ENCODE results near the gene GSTP1.
"Not testable (repeated sequence)": the region's sequence is repeated elsewhere in the genome, so short reads cannot be mapped to it uniquely, and the experiment has no call there.

Gene GSTP1

GRCh38 chr11:67599149-67599548 is 15.5 kb downstream of the GSTP1 start:
- no peak for DNase-seq

GRCh38 chr11:67600324-67601029 is 16.9 kb downstream of the GSTP1 start:
- DNase-seq = no peak

- DNase-seq = no peak
These were observed 17.5 kb downstream of the GSTP1 start for GRCh38 chr11:67601098-67601497.

GRCh38 chr11:67604119-67604518 is 20.5 kb downstream of the GSTP1 start:
- DNase-seq = not testable (repeated sequence)

- DNase-seq = no peak
These were observed 21.2 kb downstream of the GSTP1 start for GRCh38 chr11:67604815-67605214.

GRCh38 chr11:67605231-67606011 is 21.8 kb downstream of the GSTP1 start:
- DNase-seq = peak; percentile 43

- no peak for DNase-seq
These were observed 22.5 kb downstream of the GSTP1 start for GRCh38 chr11:67606093-67606491.

GRCh38 chr11:67606492-67607295 is 23.1 kb downstream of the GSTP1 start, which contains the start of gene NDUFV1:
Gene NDUFV1, plus strand, starts transcription at chr11:67606936. Its CDS starts 69 bp downstream, at chr11:67607005.
- DNase-seq = peak; percentile 98

GRCh38 chr11:67607507-67607906 is 23.9 kb downstream of the GSTP1 start:
- DNase-seq = no peak

- no peak for DNase-seq
These were observed 24.9 kb downstream of the GSTP1 start for GRCh38 chr11:67608486-67608885.

GRCh38 chr11:67609316-67609715 is 25.7 kb downstream of the GSTP1 start:
- peak; percentile 50 for DNase-seq

- DNase-seq = peak; percentile 50
These were observed 26.8 kb downstream of the GSTP1 start for GRCh38 chr11:67610302-67610868.

GRCh38 chr11:67611165-67611564 is 27.6 kb downstream of the GSTP1 start:
- DNase-seq = no peak

GRCh38 chr11:67611704-67612587 is 28.3 kb downstream of the GSTP1 start:
- DNase-seq = no peak

GRCh38 chr11:67612751-67613150 is 29.1 kb downstream of the GSTP1 start:
- no peak for DNase-seq

- DNase-seq = no peak
These were observed 29.8 kb downstream of the GSTP1 start for GRCh38 chr11:67613313-67613959.

- DNase-seq = peak; percentile 79
These were observed 30.5 kb downstream of the GSTP1 start for GRCh38 chr11:67613960-67614715.

- DNase-seq = peak; percentile 72
These were observed 31.4 kb downstream of the GSTP1 start for GRCh38 chr11:67614730-67615714.

GRCh38 chr11:67615728-67616430 is 32.3 kb downstream of the GSTP1 start:
- no peak for DNase-seq

All from islet precursor cell (in vitro differentiated cells).